ENCODE results near the gene IDI2.

IDI2 gene

DNA sequence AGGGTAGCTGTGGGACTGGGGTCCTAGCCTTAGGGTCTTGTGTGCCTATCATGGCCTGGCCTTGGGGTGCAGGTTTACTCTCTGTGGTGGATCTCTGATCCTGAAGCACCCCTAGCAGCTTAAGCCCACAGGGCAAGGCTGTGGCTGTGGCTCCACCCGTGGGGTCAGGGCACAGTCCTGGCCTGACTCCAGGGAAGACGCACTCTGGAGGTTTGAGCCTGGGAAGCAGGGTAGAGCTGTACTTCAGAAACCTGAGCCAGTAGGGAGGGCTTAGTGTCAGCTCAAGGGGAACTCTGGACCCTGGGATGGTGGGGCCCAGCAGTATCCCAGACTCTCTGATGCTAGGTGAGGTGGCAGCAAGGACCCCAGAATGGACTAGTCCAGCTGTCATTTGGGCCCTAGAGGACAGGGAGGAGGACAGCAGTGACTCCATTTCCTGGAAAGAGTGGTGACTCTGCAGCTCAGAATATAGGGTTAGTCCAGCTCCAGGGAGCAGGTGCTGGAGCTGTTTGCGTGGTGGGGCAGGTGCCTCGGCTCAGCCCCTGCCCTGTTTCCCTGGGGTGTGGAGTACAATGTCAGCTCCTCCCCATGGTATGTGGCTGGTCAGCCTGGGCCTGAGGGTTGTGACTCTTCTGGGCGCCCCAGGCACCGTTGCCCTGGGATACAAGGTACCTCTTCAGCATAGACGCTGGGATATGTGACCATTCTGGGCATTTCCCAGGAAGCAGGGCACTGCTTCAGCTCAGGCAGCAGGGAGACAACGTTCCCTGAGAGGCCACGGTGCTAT lies 21.6 kb downstream of the IDI2 start:
- no peak for DNase-seq

GRCh38 chr10:1002425-1003006 lies 23.1 kb downstream of the IDI2 start:
- no peak for DNase-seq

GRCh38 chr10:997266-998022 lies 28.2 kb downstream of the IDI2 start:
- no peak for DNase-seq

DNA sequence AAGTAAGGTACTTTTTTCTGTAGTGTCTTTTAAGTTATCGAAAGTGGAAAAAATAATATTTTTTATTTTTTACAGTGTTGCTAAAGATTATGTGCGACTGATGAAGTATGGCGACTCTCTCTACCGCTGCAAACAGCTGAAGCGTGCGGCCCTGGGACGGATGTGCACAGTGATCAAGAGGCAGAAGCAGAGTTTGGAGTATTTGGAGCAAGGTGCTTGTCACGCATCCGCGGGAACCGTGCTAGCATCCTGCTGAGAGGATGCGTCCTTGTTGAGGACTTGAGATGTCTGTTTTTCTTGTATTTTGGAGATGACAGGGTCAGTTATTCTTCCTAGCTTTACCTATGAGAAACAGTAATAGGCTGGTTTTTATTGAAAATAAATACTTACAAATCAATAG lies 29.6 kb downstream of the IDI2 start:
- DNase-seq = no peak

GRCh38 chr10:995559-995926 lies 30.1 kb downstream of the IDI2 start:
- no peak for DNase-seq

DNA sequence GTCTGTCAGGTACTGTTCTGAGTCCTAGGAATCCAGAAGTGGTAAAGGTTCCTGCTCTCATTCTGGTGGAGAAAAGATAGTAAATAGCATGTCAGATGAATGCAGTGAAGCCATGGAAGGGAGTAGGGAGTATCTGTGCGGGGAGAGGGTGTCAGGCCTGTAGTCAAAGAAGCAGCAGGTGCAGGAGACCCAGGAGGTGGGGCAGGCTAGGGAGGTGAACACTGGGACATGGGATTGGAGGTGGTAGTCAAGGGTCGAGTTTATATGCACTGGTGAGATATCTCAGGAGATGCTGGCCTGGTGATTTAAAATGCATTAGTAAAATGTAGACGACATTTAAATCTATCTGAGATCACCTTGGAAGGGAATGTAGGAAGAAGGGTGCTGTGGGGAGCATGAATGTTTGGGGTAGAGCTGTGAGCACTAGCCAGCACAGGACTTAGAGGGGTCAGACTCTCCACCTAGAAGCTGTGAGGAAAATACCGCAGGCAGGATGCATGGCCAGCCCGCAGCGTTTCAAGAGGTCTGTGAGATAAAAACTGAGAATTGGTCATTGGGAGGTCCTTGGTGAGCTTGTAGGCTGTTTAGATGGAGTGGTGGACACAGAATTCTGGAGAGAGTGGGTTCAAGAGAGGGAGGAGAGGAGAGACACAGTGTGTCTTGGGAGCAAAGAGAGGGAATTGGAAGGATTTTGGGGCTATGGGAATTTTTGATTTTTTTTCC lies 30.7 kb downstream of the IDI2 start:
- DNase-seq = no peak

- no peak for DNase-seq
Observed at GRCh38 chr10:992871-993270, 32.8 kb downstream of the IDI2 start.

GRCh38 chr10:992467-992866 lies 33.2 kb downstream of the IDI2 start:
- no peak for DNase-seq

- DNase-seq = no peak
Observed at GRCh38 chr10:990808-991207, 34.9 kb downstream of the IDI2 start.

GRCh38 chr10:988667-989545 lies 36.8 kb downstream of the IDI2 start:
- DNase-seq = no peak

DNA sequence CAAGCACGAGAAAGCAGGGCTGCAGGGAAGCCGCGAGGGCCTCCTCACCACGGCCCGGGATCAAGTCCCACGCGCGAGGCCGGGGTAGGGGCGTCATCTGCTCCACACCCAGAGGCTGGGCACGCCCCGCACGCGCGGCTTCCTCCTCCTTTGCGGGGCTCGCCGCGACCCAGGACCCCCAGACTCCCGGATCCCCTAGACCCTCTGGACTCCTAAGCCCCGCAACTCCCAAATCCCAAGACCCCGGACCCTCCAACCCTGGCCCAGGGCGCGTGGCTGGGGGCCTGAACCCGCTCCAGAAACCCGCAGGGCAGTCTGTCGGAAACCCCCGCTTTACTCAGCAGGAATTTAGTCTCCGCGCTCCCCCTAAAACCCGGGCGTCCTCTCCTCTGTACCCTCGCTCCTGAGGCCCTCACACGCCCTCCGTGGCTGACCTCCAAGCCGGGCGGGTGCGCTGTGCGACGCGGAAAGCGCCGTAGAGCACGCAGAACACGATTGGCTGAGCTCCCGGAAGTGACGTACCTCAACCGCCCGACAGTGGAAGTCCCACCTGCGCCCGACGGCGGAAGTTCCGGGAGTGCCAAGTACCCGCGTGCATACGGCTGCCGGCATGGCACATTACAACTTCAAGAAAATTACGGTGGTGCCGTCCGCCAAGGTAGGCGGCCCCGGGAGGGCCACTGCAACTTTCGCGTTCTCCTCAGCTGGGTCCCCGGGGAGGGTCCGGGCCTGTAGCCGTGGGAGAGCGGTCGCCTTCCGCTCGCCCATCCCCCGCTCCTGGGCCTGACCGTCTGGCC lies 37.6 kb downstream of the IDI2 start, which contains the start of gene GTPBP4:
GTPBP4 (plus strand) TSS at position 565 of the 797 bp plus-strand sequence; CDS start at position 611, 46 bp downstream.
- DNase-seq = no peak

DNA sequence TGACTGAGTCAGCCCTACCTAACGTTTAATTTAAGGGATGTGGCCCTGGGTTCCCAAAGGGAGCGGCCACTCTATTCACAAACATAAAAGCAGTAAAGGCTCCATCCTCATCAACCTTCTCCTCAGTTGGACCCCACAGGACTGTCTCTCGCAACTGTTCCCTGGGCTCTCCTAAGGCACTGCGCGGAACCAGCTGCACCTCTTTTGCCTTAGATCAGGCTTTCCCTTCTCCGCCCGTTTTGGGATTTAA lies 38.1 kb downstream of the IDI2 start:
- DNase-seq = no peak

- no peak for DNase-seq
Observed at GRCh38 chr10:986881-987619, 38.6 kb downstream of the IDI2 start.

DNA sequence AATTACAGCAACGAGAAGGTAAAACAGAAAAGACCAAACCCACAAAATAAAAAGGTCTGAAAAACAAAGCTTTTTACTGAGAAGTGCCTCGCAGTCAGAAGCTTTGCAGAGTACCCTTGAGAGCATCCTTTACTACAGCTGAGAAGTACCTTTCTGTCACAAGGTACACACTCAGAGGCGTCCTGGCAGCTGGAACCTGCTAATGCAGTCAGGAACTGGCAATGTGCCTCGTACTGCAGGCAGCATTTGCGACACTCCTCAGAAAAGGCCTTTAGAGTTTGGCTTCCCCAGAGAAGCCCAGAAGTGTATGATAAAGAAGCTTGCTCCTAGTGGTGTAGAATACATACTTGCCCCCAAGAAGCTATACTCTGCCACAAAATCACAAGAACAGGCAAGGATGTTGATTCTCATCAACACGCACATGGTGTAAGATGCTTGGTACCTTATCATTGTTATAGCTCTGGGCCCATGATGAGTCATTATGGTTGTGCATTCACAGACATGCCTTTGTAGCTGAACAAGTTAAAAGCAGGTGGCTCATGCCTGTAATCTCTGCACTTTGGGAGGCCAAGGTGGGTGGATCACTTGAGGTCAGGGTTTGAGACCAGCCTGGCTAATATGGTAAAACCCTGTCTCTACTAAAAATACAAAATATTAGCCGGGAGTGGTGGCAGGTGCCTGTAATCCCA lies 39.4 kb downstream of the IDI2 start:
- DNase-seq = no peak

DNA sequence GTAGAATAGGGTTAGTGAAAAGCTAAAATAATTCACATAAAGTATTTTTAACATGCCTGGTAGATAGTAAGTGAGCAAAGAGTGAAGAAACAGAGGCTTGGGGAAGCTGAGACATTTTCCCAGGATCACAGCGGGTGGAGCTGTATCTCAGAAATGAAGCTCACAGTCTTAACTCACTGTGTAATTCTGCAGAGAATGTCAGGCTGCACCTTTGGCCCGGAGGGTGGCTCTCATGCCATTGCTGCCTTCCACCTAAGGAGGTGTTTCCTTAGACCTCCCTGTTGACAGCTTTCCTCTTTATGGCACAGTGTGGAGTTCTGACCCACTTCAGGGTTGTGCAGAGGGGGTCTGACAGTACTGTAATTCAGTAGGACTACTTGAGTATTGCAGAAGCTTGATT lies 40.3 kb downstream of the IDI2 start:
- no peak for DNase-seq

- DNase-seq = no peak
Observed at GRCh38 chr10:983971-984655, 41.5 kb downstream of the IDI2 start.

DNA sequence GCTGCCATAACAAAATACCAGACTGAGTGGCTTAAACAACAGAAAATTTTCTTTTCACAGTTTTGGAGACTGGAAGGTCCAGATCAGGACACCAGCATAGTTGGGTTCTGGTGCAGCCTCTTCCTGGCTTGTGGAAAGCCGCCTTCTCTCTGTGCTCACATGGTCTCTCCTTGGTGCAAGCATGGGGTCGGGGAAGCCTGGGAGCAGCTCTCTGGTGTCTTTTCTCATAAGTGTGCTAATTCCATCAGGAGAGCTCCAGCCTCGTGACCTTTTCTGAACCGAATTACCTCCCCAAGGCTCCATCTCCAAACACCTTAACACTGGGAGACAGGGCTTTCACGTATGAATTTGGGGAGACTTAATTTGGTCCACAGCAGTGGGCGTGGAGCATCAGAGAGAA lies 42.3 kb downstream of the IDI2 start:
- DNase-seq = no peak

GRCh38 chr10:980468-981093 lies 45.1 kb downstream of the IDI2 start:
- DNase-seq = no peak

GRCh38 chr10:978826-979421 lies 46.7 kb downstream of the IDI2 start:
- no peak for DNase-seq

All from cortex of kidney (tissue), 1 donor.